SK-N-SH (cell line): ENCODE measurements around the gene NBPF1. TPM values are rescaled to one million over a fixed set of nuclear protein-coding genes. Genes with fewer than 3 reads are reported as not detected.
A peak's percentile ranks its signal among the peaks of the same experiment; 100 is the strongest.
"Not testable (repeated sequence)": the region's sequence is repeated elsewhere in the genome, so short reads cannot be mapped to it uniquely, and the experiment has no call there.

Experiments
- CTCF ChIA-PET: fragments of 300-600, 350-600 bp; formaldehyde crosslinking; extraction: SDS; loops from one replicate; lab custom pipeline; 2021; lab: Yijun Ruan, JAX
- POLR2A ChIA-PET: fragments of 350-600 bp; sonication (Branson Sonifier 250); formaldehyde crosslinking; extraction: SDS; loops from one replicate; lab custom pipeline; 2020; ENCODE audit warnings: antibody characterized with exemption, inconsistent platforms; lab: Yijun Ruan, JAX
- DNase-seq: peaks from one replicate; pipeline ENCODE4 v3.0.0; 2012
- H2AFZ ChIP-seq: fragments of 200-600 bp; sonication (generic); 2 replicates; pipeline ENCODE4 v1.8.1; 2016; ENCODE audit warnings: antibody characterized with exemption, mild to moderate bottlenecking, low read depth
- H3F3A ChIP-seq: fragments of 200-600 bp; sonication (generic); replicated peaks from 2 replicates; pipeline ENCODE3; 2016; ENCODE audit warnings: antibody characterized with exemption, mild to moderate bottlenecking; ENCODE audit not compliant: insufficient read depth
- H3K27ac ChIP-seq, 2 experiments: fragments of 200-500 bp in 1 of 2; fragments of 200-600 bp in 1 of 2; sonication (Bioruptor generic) in 1 of 2; sonication (generic), shearing (Covaris generic) in 1 of 2; 2 replicates each; pipeline versions ENCODE4 v1.5.1 to v1.6.1; 2014 to 2016; ENCODE audit warnings: low read depth in 2 of 2, inconsistent platforms in 1 of 2, low read length in 1 of 2, mild to moderate bottlenecking in 1 of 2, mixed read lengths in 1 of 2
- H3K27me3 ChIP-seq: fragments of 200-600 bp; sonication (generic), shearing (Covaris generic); 2 replicates; pipeline ENCODE4 v1.6.1; 2016; ENCODE audit warnings: mixed run types; ENCODE audit not compliant: insufficient read depth
- H3K36me3 ChIP-seq, 2 experiments: fragments of 200-500 bp in 1 of 2; fragments of 200-600 bp in 1 of 2; sonication (Bioruptor generic) in 1 of 2; sonication (generic) in 1 of 2; replicated peaks in 1 of 2; 2 replicates each; pipeline versions ENCODE3 to v1.5.1; 2014 to 2016; ENCODE audit warnings: low read length in 1 of 2, mild to moderate bottlenecking in 1 of 2; ENCODE audit not compliant: insufficient read depth in 2 of 2, control insufficient read depth in 1 of 2
- H3K4me1 ChIP-seq, 2 experiments: fragments of 200-500 bp in 1 of 2; fragments of 200-600 bp in 1 of 2; sonication (Bioruptor generic) in 1 of 2; sonication (generic), shearing (Covaris generic) in 1 of 2; 2 replicates each; pipeline versions ENCODE4 v1.5.1 to v1.6.1; 2014 to 2016; ENCODE audit warnings: low read depth in 1 of 2, low read length in 1 of 2, mixed run types in 1 of 2; ENCODE audit not compliant: insufficient read depth in 2 of 2, control insufficient read depth in 1 of 2
- H3K4me2 ChIP-seq: fragments of 200-600 bp; sonication (generic), shearing (Covaris generic); 2 replicates; pipeline ENCODE4 v1.6.1; 2017; ENCODE audit warnings: mixed run types
- H3K4me3 ChIP-seq, 2 experiments: fragments of 200-500 bp in 1 of 2; fragments of 200-600 bp in 1 of 2; sonication (Bioruptor generic) in 1 of 2; sonication (generic), shearing (Covaris generic) in 1 of 2; 2 replicates each; pipeline versions ENCODE4 v1.5.1 to v1.8.1; 2014 to 2016; ENCODE audit warnings: low read depth in 2 of 2, inconsistent platforms in 1 of 2, low read length in 1 of 2, mild to moderate bottlenecking in 1 of 2, mixed read lengths in 1 of 2, moderate library complexity in 1 of 2
- H3K79me2 ChIP-seq: fragments of 200-600 bp; sonication (generic); 2 replicates; pipeline ENCODE4 v1.8.1; 2017; ENCODE audit warnings: mild to moderate bottlenecking; ENCODE audit not compliant: insufficient read depth
- H3K9ac ChIP-seq: fragments of 200-600 bp; sonication (generic); 2 replicates; pipeline ENCODE4 v1.6.1; 2017; ENCODE audit warnings: mixed run types
- H3K9me2 ChIP-seq: fragments of 200-600 bp; sonication (generic); 2 replicates; pipeline ENCODE4 v1.6.1; 2017; ENCODE audit warnings: mixed run types
- H3K9me3 ChIP-seq: fragments of 200-600 bp; sonication (generic); 2 replicates; pipeline ENCODE4 v1.6.1; 2017; ENCODE audit warnings: mixed run types, mild to moderate bottlenecking, moderate library complexity
- H4K20me1 ChIP-seq: fragments of 200-600 bp; sonication (generic); 2 replicates; pipeline ENCODE4 v1.6.1; 2017; ENCODE audit warnings: mild to moderate bottlenecking, mixed run types; ENCODE audit not compliant: insufficient read depth
- ELF1 ChIP-seq: IDR thresholded peaks from 2 replicates; pipeline ENCODE4 v1.4.0; 2012
- EP300 ChIP-seq, 2 experiments: IDR thresholded peaks; 2 replicates each; pipeline versions ENCODE4 v1.4.0 to v1.6.1; 2012; ENCODE audit warnings: borderline replicate concordance in 1 of 2, low read depth in 1 of 2, low read length in 1 of 2
- GABPA ChIP-seq: IDR thresholded peaks from 2 replicates; pipeline ENCODE4 v1.4.0; 2012; ENCODE audit warnings: low read depth, mild to moderate bottlenecking
- SIN3A ChIP-seq: IDR thresholded peaks from 2 replicates; pipeline ENCODE4 v1.6.1; 2012; ENCODE audit warnings: low read depth, mild to moderate bottlenecking, low read length, moderate library complexity, borderline replicate concordance
- USF1 ChIP-seq: IDR thresholded peaks from 2 replicates; pipeline ENCODE4 v1.4.0; 2012; ENCODE audit warnings: low read depth, borderline replicate concordance
- WGBS: methylation state at CpG from one replicate; pipeline ENCODE4 v1.1.6; 2017; ENCODE audit warnings: low lambda C conversion rate; 5-methylcytosine and 5-hydroxymethylcytosine counted together
- polyA plus RNA-seq, 3 experiments: library from polyadenylated mRNA; depleted of rRNA; stranded (reverse); fragments of >200 nt; gene quantifications; 2 replicates each; pipeline ENCODE4 v1.2.3, GENCODE V29; 2012
- TF ChIP-seq, protein P1 (sequence below): fragments of 150-350 bp; IDR thresholded peaks from 2 replicates; pipeline ENCODE4 v1.6.1; 2016; ENCODE audit warnings: mild to moderate bottlenecking, low read depth, low read length
- TF ChIP-seq, protein P2 (sequence below): IDR thresholded peaks from 2 replicates; pipeline ENCODE4 v1.4.0; 2012; ENCODE audit warnings: low read depth

The NBPF1 gene
- polyA plus RNA-seq, 1 of the 3 experiments (the other 2 are of a cell fraction) = 29.8 TPM

- not testable (repeated sequence) for H3F3A ChIP-seq, H3K9ac ChIP-seq, H3K27me3 ChIP-seq, H3K4me3 ChIP-seq, H3K4me1 ChIP-seq, H3K9me3 ChIP-seq, H3K79me2 ChIP-seq, H3K4me2 ChIP-seq, H4K20me1 ChIP-seq, H2AFZ ChIP-seq, H3K9me2 ChIP-seq, H3K27ac ChIP-seq
- CTCF ChIA-PET = interaction anchor here (0.6 to 7.4 kb wide), 15 partner anchors 10 to 328 kb away, joined by 3 to 130 read pairs (median 5); partner anchors contain the start of gene NBPF1
- DNase-seq = peak; percentile 55
- WGBS = 91% methylated on average over 27 of the region's 27 CpGs
- POLR2A ChIA-PET = interaction anchor here (0.8 to 1.5 kb wide), 3 partner anchors 7 to 20 kb away, joined by 3 to 6 read pairs (median 4); partner anchors contain the start of gene NBPF1
- H3K36me3 ChIP-seq = peaks cover 0 to 41% of the 10 kb centered on the region in 2 experiments
Observed at GRCh38 chr1:16623812-16624719, 10.7 kb upstream of the NBPF1 start.

DNA sequence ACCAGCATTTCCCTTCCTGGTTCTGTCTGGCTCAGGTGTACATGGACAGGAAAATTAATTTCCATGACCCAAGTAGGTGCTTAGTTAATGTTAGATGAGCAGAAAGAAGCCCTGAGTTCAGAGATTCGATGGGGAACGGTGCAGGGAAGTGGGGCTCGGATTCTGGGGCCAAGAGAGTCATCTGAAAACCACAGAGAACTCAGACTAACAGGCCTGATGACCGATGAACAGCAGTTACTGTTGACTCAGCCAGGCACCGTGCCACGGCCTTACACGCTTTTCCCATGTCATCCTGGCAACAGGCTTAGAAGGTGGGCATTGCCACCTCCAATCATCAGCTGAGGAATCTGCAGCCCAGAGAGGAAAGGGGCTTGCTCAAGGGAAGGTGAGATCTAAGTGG, 10.0 kb upstream of the NBPF1 start:
- H2AFZ ChIP-seq, H4K20me1 ChIP-seq, H3K79me2 ChIP-seq, H3K27me3 ChIP-seq, H3K4me3 ChIP-seq, H3K9me3 ChIP-seq, H3K9ac ChIP-seq, H3K27ac ChIP-seq, H3F3A ChIP-seq, H3K4me2 ChIP-seq, H3K9me2 ChIP-seq, H3K4me1 ChIP-seq, POLR2A ChIA-PET: not testable (repeated sequence)
- peaks cover 3 to 40% of the 10 kb centered on the region in 2 experiments for H3K36me3 ChIP-seq
- whole genome bisulfite sequencing = 83% methylated on average over 7 of the region's 7 CpGs
- DNase-seq = peak; percentile 28
- CTCF ChIA-PET = interaction anchor here (0.8 to 7.4 kb wide), 4 partner anchors 11 to 329 kb away, joined by 3 to 130 read pairs (median 6); partner anchors contain the start of gene NBPF1

DNA sequence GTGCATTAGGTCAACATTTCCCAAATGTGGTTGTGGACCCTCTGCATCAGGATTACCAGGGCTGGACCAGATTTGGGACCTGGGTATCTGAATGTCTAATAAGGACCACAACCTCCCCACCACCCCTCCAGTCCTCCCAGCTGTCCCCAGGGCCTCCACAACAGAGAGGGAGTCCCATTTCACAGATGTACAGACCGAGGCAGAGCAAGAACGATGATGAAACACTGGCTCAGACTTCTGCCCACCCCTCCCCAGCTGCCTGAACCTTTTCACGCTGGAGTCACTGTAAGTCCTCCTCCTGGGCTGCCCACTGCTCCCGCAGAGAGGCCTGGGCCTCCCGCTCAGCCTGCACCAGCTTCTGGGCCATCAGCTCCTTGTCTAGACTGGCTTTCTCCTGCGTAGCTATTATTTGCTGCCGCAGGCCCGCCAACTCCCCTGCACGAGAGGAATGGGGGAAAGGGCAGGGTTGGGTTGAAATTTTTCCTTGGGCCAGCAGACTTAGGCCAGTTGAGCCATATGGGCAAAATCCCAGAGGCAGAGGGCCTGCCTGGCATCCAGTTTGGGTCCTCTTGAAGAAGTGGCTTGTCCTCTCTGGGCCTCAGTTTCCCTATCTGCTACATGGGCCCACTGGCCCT, 8.4 kb upstream of the NBPF1 start:
- not testable (repeated sequence) for H2AFZ ChIP-seq, H3K27me3 ChIP-seq, H3K9ac ChIP-seq, H3K4me3 ChIP-seq, H3K4me2 ChIP-seq, H3K79me2 ChIP-seq, H3K4me1 ChIP-seq, H3K9me2 ChIP-seq, H3K9me3 ChIP-seq, H4K20me1 ChIP-seq, H3K27ac ChIP-seq
- Histone ChIP-seq H3K36me3 (peaks cover 10 to 52% of the 10 kb centered on the region in 2 experiments), H3F3A (peaks cover 14% of the 10 kb centered on the region)
- POLR2A ChIA-PET = interaction anchor here (0.9 to 1.3 kb wide), 2 partner anchors 11 to 76 kb away, joined by 3 to 5 read pairs; no protein-coding TSS in a partner anchor
- 91% methylated on average over 9 of the region's 9 CpGs for WGBS
- DNase-seq = peak; percentile 61
- CTCF ChIA-PET = interaction anchor here (0.9 to 10.5 kb wide), 28 partner anchors 9 to 540 kb away, joined by 3 to 130 read pairs (median 5); partner anchors contain the start of genes CROCC and NBPF1

DNA sequence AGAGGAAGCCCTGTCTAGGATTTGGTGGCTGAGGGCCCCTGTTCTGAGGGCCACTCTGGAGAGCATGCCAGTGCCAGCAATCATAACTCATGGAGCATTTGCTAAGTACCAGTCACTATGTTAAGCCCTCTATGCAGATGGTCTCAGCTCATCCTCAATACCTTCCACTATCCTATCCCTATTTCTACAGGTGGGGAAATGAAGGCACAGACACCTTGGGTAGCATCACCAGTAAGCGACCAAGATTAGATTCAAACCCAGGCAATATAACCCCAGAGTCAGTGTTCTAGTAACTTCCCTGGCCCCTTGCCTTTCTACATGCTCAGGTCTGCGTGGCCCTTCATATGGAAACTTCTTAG, 7.9 kb upstream of the NBPF1 start:
- Histone ChIP-seq H3K27me3 (no peaks in the 10 kb centered on the region), H3K9me2 (no peaks in the 10 kb centered on the region), H3K9ac (no peak overlapping the region), H3K4me1 (peaks cover 0 to 2% of the 10 kb centered on the region in 2 experiments; a peak in 2 of 4 replicates), H3K9me3 (no peaks in the 10 kb centered on the region), H3K79me2 (no peaks in the 10 kb centered on the region), H3K4me2 (no peak overlapping the region), H2AFZ (no peak overlapping the region), H3K4me3 (peak overlapping the region in 1 of 2 experiments; percentile 42; a peak in 1 of 4 replicates), H3K27ac (no peak overlapping the region; a peak in 1 of 4 replicates), H3K36me3 (peaks cover 10 to 49% of the 10 kb centered on the region in 2 experiments), H3F3A (peaks cover 14% of the 10 kb centered on the region), H4K20me1 (no peaks in the 10 kb centered on the region)
- DNase-seq = no peak
- 86% methylated on average over 2 of the region's 2 CpGs for WGBS
- CTCF ChIA-PET = interaction anchor here (0.7 to 10.5 kb wide), 41 partner anchors 9 to 539 kb away, joined by 3 to 130 read pairs (median 4); partner anchors contain the start of genes CROCC and NBPF1
- POLR2A ChIA-PET = interaction anchor here (0.7 to 1.5 kb wide), 6 partner anchors 12 to 330 kb away, joined by 3 to 8 read pairs (median 4); no protein-coding TSS in a partner anchor
- TF ChIP-seq EP300 (IDR thresholded peaks at IDR 0.05; ENCODE audit: borderline replicate concordance in 1 of 2, low read depth in 1 of 2, low read length in 1 of 2) = no peak
- TF ChIP-seq, protein P1, sequence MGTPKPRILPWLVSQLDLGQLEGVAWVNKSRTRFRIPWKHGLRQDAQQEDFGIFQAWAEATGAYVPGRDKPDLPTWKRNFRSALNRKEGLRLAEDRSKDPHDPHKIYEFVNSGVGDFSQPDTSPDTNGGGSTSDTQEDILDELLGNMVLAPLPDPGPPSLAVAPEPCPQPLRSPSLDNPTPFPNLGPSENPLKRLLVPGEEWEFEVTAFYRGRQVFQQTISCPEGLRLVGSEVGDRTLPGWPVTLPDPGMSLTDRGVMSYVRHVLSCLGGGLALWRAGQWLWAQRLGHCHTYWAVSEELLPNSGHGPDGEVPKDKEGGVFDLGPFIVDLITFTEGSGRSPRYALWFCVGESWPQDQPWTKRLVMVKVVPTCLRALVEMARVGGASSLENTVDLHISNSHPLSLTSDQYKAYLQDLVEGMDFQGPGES = no peak
- no peak for TF ChIP-seq SIN3A
- TF ChIP-seq GABPA = no peak
- TF ChIP-seq, protein P2, sequence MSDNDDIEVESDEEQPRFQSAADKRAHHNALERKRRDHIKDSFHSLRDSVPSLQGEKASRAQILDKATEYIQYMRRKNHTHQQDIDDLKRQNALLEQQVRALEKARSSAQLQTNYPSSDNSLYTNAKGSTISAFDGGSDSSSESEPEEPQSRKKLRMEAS = no peak
- TF ChIP-seq ELF1 = no peak
- TF ChIP-seq USF1 = no peak
